Astrocyte of the cerebellum (primary cell): Measurements from ENCODE around the gene TAB3.

Experiments used
- DNase-seq: peaks from one replicate; pipeline ENCODE4 v3.0.0-alpha.2; 2011; ENCODE audit warnings: low read depth
- H3K4me3 ChIP-seq: 2 replicates; pipeline ENCODE4 v1.5.1; 2011; ENCODE audit warnings: mild to moderate bottlenecking, low read depth, low read length, moderate library complexity
- in situ Hi-C: cut with HindIII; loops from 2 replicates; pipeline ENCODE4 v1.10.0; 2017; ENCODE audit warnings: low sequenced_read_pairs
- TF ChIP-seq, protein P1 (sequence below): IDR thresholded peaks from 2 replicates; pipeline ENCODE4 v1.5.1; 2012; ENCODE audit warnings: low read length, low read depth, moderate library complexity, mild to moderate bottlenecking; ENCODE audit errors: missing control alignments

Gene TAB3

DNA sequence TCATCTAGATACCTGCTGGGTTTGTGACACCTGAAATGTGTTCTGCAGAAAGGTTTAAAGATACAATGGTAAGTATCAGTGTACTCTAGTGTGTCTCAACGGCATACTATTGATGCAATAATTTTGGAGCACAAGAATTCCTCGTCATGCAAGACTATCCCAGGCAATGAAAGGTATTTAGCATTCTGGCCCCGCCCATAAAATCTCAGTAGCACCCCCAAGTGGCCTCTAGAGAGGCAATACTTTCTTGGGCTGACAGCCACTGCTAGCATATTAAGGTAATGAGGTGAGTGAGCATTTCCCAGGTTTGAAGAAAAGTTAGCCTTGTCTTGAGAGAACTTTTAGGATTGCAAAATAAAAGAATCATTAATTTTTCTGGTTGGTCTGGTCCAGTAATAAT is 24.0 kb downstream of the TAB3 start:
- TF ChIP-seq, protein P1, sequence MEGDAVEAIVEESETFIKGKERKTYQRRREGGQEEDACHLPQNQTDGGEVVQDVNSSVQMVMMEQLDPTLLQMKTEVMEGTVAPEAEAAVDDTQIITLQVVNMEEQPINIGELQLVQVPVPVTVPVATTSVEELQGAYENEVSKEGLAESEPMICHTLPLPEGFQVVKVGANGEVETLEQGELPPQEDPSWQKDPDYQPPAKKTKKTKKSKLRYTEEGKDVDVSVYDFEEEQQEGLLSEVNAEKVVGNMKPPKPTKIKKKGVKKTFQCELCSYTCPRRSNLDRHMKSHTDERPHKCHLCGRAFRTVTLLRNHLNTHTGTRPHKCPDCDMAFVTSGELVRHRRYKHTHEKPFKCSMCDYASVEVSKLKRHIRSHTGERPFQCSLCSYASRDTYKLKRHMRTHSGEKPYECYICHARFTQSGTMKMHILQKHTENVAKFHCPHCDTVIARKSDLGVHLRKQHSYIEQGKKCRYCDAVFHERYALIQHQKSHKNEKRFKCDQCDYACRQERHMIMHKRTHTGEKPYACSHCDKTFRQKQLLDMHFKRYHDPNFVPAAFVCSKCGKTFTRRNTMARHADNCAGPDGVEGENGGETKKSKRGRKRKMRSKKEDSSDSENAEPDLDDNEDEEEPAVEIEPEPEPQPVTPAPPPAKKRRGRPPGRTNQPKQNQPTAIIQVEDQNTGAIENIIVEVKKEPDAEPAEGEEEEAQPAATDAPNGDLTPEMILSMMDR: peak; percentile 5
- DNase-seq: no peak
- H3K4me3 ChIP-seq: no peak overlapping the region
- in situ Hi-C loops: no loop called here

DNA sequence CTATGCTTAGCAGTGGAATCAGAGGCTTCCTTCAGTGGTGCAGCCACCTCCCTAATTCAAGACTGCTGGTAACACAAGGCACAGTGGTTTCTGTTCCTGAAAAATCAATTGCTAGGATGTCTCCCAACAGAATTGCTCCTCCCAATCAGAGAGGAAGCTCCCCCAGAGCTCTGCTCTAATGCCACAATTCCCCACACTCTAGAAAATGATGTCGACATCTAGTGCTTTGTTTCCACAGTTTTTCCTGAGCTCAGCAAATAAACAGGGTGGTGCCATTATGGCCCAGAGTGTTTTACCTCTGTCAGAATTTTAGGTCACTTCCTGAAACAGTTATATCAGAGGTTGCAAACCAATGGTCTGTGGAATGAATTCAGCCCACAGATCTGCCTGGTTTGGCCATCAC is 24.7 kb downstream of the TAB3 start:
- no peak for DNase-seq
- no peak overlapping the region for H3K4me3 ChIP-seq
- TF ChIP-seq, protein P1: no peak
- in situ Hi-C loops: no loop called here

DNA sequence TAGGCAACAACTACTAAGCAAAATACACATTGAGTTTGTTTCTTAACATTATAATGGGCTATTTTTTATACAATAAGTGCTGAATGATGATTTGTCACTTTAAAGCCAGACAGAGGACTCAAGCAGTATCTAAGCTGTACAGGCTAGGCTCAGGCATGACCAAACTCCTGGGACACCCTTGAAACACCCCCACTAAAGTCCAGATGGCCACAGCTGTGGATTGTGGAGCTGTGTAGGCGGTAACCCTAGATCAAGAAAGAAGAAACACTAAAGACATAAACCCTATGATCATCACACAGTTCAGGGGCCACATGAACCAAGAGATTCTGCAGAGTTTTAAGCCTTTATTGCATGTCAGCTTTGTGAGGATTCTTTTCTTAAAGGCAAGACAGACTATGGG is 25.1 kb downstream of the TAB3 start:
- in situ Hi-C loops: no loop called here
- no peak overlapping the region for H3K4me3 ChIP-seq
- DNase-seq: no peak
- TF ChIP-seq, protein P1: no peak

DNA sequence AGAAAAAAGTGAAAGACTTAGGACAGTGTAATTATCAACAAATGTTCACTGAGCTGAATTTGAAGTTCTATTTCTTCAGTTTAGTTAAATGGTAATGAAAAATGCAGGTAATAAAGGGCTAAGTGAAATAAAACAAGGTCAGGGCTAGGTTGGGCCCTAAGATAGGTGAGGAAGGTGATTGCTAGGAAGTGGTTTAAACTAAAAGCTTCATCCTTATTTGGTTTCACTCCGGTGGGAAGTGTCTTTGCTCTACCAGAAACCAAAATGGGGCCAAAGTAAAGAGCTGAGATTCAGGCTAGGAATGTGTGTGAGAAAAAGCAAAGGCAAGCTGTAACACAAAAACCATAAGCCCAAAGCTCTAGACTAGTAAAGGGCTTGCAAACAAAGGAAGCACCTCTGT is 31.0 kb downstream of the TAB3 start:
- no peak for DNase-seq
- in situ Hi-C loops: no loop called here
- TF ChIP-seq, protein P1: no peak

DNA sequence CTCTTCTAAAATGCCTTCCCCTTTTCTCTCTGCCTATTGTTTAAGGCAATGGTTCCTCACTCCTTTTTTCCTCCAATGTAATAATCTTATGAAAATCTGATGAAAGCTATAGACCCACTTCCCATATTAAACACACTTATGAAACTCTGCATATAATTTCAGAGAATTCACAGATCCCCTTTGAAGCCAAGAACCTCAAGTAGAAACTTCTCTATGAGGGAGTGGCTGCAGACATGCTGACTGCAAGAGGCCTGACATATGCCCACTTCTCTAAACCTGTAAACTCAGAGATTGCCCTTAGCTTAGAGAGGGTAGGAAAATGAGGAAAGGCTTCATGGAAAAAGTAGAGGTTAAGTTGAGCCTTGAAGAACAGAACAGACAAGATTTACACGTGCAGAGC is 37.6 kb downstream of the TAB3 start:
- TF ChIP-seq, protein P1: no peak
- H3K4me3 ChIP-seq: no peak overlapping the region
- in situ Hi-C loops: no loop called here
- no peak for DNase-seq

More for the DNA sequence above, 31.0 kb downstream of the TAB3 start:
- no peak overlapping the region for H3K4me3 ChIP-seq

DNA sequence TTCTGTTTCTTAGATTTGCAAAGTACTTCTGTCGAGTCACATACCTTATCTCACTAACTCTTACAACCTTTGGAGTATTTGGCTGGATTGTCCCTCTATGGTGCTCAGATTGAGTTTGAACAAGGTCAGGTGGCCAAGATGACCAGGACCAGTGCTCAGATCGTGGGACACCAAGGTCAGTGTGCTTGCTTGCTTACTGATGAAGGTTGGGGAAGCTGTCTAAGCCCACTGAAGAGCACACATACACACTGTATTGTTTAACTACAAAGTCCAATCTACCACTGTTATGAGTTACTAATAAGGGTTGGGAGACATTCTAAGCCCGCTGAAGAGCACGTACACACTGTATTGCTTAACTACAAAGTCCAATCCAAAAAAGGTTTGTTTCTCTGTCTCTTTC is 53.7 kb downstream of the TAB3 start:
- TF ChIP-seq, protein P1: no peak
- H3K4me3 ChIP-seq: no peak overlapping the region
- in situ Hi-C loops: no loop called here
- no peak for DNase-seq

DNA sequence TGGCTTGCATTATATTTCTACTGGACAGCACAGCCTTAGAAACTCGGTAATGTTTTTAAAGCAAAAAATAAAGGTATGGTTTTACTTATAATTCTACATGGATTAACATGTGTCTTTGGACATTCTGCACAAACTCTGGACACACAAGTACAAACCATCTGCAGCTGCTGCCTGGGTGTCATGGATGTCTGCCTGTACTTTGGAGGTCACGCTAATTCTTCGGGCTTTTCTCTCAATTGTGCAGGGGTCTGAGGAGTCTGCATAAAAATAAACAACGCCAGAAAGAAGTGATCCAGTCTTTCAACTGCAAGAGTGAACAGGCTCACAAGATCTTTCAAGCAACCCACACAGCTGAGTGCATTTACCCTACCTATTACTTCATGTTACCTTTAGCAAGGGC is 55.2 kb downstream of the TAB3 start:
- in situ Hi-C loops: no loop called here
- H3K4me3 ChIP-seq: no peak overlapping the region
- TF ChIP-seq, protein P1: no peak
- no peak for DNase-seq
